CD1c-positive myeloid dendritic cell (primary cell): ENCODE results near the gene VIT.
"Not testable (repeated sequence)": the region's sequence is repeated elsewhere in the genome, so short reads cannot be mapped to it uniquely, and the experiment has no call there.

ENCODE experiments used
- DNase-seq: peaks from one replicate; pipeline ENCODE4 v3.0.0-alpha.2; 2016; ENCODE audit errors: extremely low spot score

VIT gene

GRCh38 chr2:36677996-36678605, 18.4 kb upstream of the VIT start:
- DNase-seq = peak; percentile 20

GRCh38 chr2:36678856-36679255, 17.7 kb upstream of the VIT start:
- DNase-seq = no peak

DNA sequence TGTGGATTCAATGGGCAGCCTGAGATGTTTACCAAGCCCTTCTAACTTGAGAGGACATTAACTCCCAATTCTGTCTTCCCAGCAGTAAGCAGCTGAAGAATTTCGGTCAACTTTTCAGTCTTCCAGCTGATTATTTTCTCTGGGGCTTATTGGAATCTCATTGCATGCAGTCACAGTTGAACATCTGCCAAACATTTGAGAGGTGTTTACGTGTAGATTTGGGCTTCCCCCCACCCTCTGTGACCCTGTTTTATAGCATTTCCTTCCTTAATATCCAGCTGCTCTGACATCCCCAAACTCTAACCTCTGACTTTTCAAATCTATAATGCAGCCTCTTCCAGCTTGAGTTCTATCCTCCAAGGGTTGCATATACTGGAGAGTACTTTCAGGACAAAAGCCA, 16.5 kb upstream of the VIT start:
- DNase-seq = no peak

DNA sequence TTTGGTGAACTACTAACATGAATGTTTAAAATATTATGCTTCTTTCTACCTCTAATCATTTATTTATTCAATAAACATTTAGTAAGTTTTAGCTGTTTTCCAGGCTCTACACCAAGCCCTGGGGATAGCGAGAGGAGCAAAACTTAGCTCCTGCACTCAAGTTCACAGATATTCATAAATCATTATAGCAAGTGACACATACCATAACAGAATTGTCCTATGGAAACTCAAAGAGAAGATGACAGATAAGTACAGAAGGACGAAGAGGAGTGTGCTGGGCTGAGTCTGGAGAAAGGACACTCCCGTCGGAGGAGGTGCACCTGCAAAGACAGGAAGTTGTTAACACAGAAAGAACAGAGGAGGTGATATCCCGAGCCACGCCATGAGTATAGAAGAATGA, 13.9 kb upstream of the VIT start:
- no peak for DNase-seq

DNA sequence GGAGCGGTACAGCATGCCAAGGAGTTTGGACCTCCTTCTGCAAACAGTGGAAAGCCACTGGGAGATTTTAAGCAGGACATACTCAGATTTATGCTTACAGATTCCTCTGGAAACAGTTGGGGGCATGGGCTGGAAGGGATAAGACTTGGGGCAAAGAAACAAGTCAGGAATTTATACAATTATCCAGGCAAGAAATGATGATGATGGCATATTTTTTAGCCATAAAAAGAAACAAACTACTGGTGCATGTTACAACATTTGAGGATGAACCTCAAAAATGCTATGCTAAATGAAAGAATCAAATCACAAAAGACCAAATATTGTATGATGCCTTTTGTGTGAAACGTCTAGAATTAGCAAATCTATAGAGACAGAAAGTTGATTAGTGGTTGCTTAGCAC, 13.5 kb upstream of the VIT start:
- no peak for DNase-seq

DNA sequence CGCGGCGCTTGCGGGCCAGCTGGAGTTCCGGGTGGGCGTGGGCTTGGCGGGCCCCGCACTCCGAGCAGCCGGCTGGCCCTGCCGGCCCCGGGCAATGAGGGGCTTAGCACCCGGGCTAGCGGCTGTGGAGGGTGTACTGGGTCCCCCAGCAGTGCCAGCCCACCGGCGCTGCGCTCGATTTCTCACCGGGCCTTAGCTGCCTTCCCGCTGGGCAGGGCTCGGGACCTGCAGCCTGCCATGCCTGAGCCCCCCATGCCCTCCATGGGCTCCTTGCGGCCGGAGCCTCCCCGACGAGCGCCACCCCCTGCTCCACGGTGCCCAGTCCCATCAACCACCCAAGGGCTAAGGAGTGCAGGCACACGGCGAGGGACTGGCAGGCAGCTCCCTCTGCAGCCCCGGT, 8.2 kb upstream of the VIT start:
- not testable (repeated sequence) for DNase-seq

DNA sequence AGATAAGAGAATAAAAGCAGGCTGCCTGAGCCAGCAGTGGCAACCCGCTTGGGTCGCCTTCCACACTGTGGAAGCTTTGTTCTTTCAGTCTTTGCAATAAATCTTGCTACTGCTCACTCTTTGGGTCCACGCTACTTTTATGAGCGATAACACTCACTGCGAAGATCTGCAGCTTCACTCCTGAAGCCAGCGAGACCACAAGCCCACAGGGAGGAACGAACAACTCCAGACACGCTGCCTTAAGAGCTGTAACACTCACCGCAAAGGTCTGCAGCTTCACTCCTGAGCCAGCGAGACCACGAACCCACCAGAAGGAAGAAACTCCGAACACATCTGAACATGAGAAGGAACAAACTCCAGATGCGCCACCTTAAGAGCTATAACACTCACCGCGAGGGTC, 7.5 kb upstream of the VIT start:
- not testable (repeated sequence) for DNase-seq

GRCh38 chr2:36692121-36692520, 4.4 kb upstream of the VIT start:
- no peak for DNase-seq

DNA sequence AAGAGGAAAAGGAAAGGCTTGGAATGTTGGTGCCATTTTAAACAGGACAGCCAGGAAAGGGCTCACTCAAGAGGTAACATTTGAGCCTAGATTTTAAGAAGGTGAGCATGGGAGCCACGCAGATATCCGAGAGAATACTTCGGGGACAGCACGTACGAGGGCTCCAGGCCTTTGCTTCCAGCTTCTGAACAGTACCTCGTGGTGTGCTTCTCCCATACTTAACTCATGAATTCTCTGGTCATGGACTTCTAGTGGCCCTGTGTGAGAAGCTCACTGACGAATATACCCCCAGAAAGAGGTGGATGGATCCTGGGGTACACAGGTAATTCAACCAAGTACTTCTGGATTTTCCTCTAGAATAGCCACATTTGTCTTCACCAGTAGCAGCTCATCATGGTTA, 2.7 kb upstream of the VIT start:
- DNase-seq = no peak

DNA sequence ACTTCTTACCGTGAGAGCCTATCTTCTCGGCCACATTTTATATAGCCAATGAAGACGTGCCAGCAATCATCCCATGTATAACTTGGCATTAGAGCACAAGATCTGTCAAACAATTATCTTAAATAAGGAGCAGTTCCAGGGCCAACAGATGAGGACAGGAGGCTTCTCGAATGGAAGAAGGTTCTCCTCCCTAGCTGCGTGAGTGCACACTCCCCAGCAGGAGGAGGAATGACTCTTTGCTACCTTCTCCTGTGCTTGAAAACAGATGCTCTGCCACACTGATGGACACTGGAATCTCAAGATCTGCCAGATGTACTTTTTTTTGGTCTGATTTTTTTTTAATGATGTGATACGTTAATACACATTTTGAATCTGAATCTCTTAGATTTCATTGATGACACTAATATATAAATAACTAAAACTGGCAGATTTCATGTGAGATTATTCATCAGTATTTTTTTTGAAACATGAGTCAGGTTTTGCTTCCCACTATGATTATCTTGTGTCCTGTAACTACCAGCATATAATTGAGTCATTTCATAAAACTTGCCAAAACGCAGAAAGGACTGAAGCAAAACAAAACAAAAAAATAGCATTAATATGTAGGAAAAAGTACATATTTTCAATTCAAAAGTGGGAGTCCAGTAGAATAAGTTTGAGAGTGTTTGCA, 626 bp upstream of the VIT start:
- no peak for DNase-seq

DNA sequence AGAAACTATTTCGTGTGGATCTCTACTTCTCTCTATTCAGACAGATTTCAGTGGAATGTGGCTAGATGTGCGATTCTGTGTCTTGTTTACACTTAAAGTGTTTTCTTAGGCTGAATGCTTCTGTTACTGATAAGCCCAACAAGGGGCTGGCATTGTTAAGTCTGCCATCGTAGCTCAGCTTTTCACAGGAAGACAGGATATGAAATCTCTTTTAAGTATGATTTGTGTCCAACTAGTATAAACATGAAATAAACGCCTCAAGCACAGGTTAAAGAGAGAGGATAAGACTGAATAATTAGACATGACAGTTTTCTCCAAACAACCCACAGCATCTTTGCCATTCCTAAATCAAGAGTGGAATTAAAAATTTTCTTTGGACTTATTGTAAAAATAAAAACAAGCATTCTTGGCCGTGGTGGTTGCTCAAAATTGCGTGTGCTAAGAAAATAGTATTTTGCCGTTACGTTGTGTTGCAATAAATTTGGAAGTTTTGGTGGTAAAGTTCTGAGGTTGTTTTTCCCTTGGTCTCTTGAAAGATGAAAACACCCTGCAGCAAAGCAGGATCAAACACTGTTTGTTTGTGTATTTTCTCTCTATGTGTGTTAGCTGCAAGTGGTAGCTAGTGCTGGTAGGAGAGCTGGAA, 1.0 kb downstream of the VIT start:
- DNase-seq = no peak

GRCh38 chr2:36698993-36699392, 2.5 kb downstream of the VIT start:
- peak; percentile 73 for DNase-seq

GRCh38 chr2:36700311-36700710, 3.8 kb downstream of the VIT start:
- DNase-seq = no peak

GRCh38 chr2:36701391-36701795, 4.9 kb downstream of the VIT start:
- DNase-seq = no peak

- DNase-seq = no peak
Measured at GRCh38 chr2:36701918-36702317, 5.4 kb downstream of the VIT start.

DNA sequence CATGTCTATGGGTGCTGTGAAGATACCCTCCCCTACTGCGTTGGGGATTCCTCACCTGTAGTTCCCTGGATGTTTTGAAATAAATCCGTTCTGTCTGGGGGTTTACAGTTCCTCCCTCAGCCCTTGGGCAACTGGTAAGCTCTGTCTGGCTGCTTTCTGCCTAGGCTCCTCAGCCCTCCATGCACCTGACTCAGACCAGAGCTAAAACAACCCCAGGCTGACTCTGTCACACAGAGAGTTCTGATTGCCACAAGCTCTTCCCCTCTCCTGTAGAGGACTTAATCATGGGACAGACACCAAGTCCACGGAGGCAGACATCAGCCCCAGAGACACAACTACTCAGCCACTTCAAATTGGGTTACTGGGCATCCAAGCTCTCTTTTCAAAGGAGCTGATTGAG, 6.3 kb downstream of the VIT start:
- DNase-seq = no peak

DNA sequence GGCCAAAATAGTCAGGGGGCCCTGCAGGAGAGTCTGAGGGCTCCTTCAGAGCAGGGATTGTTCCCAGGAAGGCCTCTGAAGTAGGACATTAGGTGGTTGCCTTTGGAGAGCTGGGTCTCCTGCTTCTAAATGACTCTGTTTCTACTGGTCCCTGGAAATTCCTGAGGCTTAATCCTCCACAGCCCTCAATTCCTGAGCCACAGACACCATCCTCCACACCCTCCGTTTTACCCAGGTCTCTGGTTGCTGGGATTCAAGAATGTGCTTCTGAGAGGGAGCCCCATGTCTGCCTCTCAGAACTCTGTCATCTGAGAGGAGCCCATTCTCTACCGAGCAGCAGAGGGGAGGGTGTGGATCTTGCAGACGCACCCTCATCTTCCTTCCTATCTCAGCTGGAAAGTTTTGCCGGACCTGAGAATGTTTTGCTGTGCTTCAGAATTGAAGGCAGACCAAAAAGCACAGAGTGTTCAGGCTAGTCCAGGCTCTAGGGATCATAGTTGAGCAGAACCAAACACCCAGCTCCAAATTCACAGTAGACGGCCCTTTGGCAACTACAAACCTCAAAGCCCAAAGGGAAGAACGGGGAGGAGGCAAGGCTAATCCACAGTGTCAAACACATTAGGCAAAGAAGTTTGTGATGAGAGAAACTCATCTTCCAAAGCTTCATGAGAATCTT, 8.1 kb downstream of the VIT start:
- no peak for DNase-seq

DNA sequence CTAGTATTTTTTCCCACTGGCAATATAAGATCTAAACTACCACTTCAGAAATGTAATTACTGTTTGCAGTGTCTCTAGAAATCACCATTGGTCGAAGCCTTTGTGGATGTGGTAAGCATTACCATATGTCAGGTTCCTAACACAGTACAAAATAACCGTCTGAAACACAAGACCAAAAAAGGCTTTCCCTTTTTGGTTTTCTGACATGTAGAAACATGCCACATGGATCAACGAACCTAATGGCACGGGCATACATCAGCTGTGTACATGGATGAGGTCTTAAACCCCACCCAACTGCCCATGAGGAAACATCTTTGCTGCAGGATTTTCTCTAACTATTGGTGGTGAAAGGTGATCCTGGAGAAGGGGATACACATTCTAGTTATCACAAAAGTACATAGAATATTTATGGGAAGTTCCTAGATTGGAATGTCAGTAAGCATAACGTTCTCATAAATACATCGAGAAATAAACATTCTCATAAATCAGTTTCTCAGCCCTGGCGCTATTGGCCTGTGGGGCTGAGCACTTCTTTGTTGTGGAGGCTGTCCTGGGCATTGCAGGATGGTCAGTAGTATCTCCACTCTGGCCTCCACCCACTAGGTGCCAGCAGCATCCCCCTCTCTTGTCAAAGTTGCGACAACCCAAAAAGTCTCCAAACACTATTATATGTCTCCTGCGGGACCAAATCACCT, 9.0 kb downstream of the VIT start:
- no peak for DNase-seq

DNA sequence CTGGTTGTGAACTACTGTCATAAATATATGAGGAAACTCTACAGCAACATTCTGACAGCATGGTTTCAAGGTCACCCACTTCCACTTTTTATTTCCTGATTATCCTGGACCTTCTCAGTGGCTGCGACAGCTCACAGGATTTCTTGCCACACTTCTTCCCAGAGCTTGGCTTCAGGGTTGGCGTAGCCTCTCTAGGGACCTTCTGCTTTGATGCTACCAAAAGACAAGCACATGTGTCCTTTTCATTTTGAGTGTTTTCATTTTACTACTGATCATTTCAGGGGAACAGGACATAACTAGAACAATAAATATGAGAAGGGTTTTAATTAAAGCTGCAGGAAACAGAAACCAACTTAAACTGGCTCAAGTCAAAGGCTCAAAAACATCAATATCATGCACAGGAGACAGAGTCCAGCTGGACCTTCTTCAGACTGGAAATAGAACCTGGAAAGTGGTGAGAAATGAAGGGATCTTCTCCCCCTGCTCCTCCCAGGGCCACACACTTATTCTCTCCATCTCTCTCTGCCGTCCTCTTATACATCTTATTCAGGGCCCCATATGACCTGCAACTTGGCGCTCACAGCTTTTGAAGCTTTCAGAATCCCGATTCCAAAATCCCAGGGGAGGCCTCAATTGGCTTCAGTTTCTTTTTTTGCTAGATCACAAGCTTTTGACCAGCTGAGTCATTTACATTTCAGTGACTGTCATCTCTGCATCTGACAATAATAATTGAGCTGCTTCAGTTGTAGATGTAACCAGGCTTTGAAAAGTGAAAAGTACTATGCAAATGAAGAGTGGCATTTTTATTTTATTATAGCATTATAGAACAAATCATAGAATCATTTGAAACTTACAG, 9.7 kb downstream of the VIT start:
- peak; percentile 41 for DNase-seq

- DNase-seq = no peak
Measured at GRCh38 chr2:36707050-36707449, 10.5 kb downstream of the VIT start.

- DNase-seq = peak; percentile 24
Measured at GRCh38 chr2:36708041-36708741, 11.7 kb downstream of the VIT start.
